GM12891 (cell line): Measurements from ENCODE around the gene RBPJ.

Source experiments
- PAX5 ChIP-seq: IDR thresholded peaks from 2 replicates; pipeline ENCODE4 v1.6.1; 2011; ENCODE audit warnings: low read length, moderate library complexity, mild to moderate bottlenecking; ENCODE audit not compliant: insufficient read depth, severe bottlenecking
- POLR2A ChIP-seq: IDR thresholded peaks from 2 replicates; pipeline ENCODE4 v1.6.1; 2011; ENCODE audit warnings: low read depth, low read length, control low read depth
- POLR2AphosphoS5 ChIP-seq: IDR thresholded peaks from 2 replicates; pipeline ENCODE4 v1.6.1; 2011; ENCODE audit warnings: low read depth, low read length, control low read depth
- SPI1 ChIP-seq: IDR thresholded peaks from 2 replicates; pipeline ENCODE4 v1.6.1; 2011; ENCODE audit warnings: low read depth, low read length, control low read depth
- TAF1 ChIP-seq: IDR thresholded peaks from 2 replicates; pipeline ENCODE4 v1.6.1; 2011; ENCODE audit warnings: low read depth, low read length, control low read depth

GRCh38 chr4:26459054-26459755 is 138.4 kb downstream of the RBPJ start:
- no peak for TF ChIP-seq TAF1
- TF ChIP-seq POLR2A, result no peak
- TF ChIP-seq POLR2AphosphoS5, result no peak
- no peak for TF ChIP-seq SPI1
- TF ChIP-seq PAX5, result no peak
